Activated T-helper 1 cell treated with anti-CD3 and anti-CD28 coated beads, Interleukin-12 subunit alpha, Interleukin-12 subunit beta, Interleukin-2, Interleukin-4 antibody, amounts not matched to agents 30 ng/mL and 10 ng/mL and 1 ng/mL, durations not matched to agents 14 hours and 24 hours and 36 hours (primary cell): ENCODE data around the gene PHKA2. TPM values are rescaled to one million over a fixed set of nuclear protein-coding genes. Genes with fewer than 3 reads are reported as not detected.
A peak's percentile ranks its signal among the peaks of the same experiment; 100 is the strongest.

Experiments
- DNase-seq: peaks from one replicate; pipeline ENCODE4 v3.0.0; 2021; ENCODE audit warnings: low spot score
- H3K27ac Mint-ChIP-seq: one replicate; pipeline ENCODE4 v1.8.0; 2021; ENCODE audit warnings: mild to moderate bottlenecking, mixed read lengths
- H3K27me3 Mint-ChIP-seq: one replicate; pipeline ENCODE4 v1.8.0; 2022; ENCODE audit warnings: mild to moderate bottlenecking, moderate library complexity, mixed read lengths; ENCODE audit not compliant: insufficient read depth
- H3K36me3 Mint-ChIP-seq: one replicate; pipeline ENCODE4 v1.8.0; 2021; ENCODE audit warnings: low read depth, mixed read lengths
- H3K4me1 Mint-ChIP-seq: one replicate; pipeline ENCODE4 v1.8.0; 2021; ENCODE audit warnings: low read depth, mixed read lengths
- H3K4me3 Mint-ChIP-seq: one replicate; pipeline ENCODE4 v1.8.0; 2021; ENCODE audit warnings: mild to moderate bottlenecking, moderate library complexity, mixed read lengths
- H3K9me3 Mint-ChIP-seq: one replicate; pipeline ENCODE4 v1.8.0; 2021; ENCODE audit warnings: mixed read lengths
- intact Hi-C: fragments of 100-400 bp; cut with micrococcal nuclease; formaldehyde crosslinking; loops from one replicate; pipeline ENCODE4 v1.15.1; 2024
- total RNA-seq: library from RNA; stranded (reverse); gene quantifications from 2 replicates; pipeline ENCODE4 v1.2.3, GENCODE V29; 2022

The PHKA2 gene
- total RNA-seq, 1 donor from 2014 or later = 20.3 TPM

GRCh38 chrX:18889346-18890048 is 94.4 kb downstream of the PHKA2 start:
- H3K9me3 Mint-ChIP-seq = no peaks in the 10 kb centered on the region
- intact Hi-C loops = no loop called here

DNA sequence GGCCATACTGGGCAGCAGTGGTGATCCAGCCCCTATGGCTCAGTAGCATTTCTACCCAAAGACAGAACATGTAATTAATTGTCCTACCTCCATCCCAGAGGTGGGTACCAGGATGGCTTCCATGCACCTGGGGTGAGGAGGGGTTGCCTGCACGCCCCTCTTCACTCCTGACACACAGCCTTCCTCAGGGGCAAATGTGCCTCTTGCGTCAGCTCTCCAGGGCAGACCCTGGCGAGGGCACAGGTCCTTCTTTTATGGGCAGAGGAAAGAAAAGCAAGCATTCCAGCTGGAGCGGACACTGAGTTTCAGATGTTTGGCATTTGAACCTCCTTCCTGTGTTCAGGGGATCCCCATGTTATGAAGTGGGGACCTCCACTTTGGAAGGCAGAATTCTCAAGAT is 95.6 kb downstream of the PHKA2 start:
- intact Hi-C loops = no loop called here
- Mint-ChIP-seq H3K4me1 (peaks cover 19% of the 10 kb centered on the region), H3K27me3 (peaks cover 2% of the 10 kb centered on the region), H3K9me3 (no peaks in the 10 kb centered on the region), H3K4me3 (no peak overlapping the region), H3K36me3 (peaks cover 3% of the 10 kb centered on the region), H3K27ac (no peak overlapping the region)
- no peak for DNase-seq

More at GRCh38 chrX:18889346-18890048, 94.4 kb downstream of the PHKA2 start:
- H3K27ac Mint-ChIP-seq = no peak overlapping the region
- peaks cover 3% of the 10 kb centered on the region for H3K36me3 Mint-ChIP-seq
- H3K4me3 Mint-ChIP-seq = no peak overlapping the region
- H3K27me3 Mint-ChIP-seq = peaks cover 2% of the 10 kb centered on the region
- peaks cover 19% of the 10 kb centered on the region for H3K4me1 Mint-ChIP-seq
- DNase-seq = no peak

- Mint-ChIP-seq H3K27me3 (peaks cover 2% of the 10 kb centered on the region), H3K36me3 (peaks cover 3% of the 10 kb centered on the region), H3K27ac (no peak overlapping the region), H3K4me1 (peaks cover 19% of the 10 kb centered on the region), H3K9me3 (no peaks in the 10 kb centered on the region), H3K4me3 (no peak overlapping the region)
- intact Hi-C loops = loop anchor here (2.0 kb wide), 1 partner anchor 463 kb away; the partner anchor contains the start of gene CDKL5
- no peak for DNase-seq
Observed at GRCh38 chrX:18887825-18888212, 96.1 kb downstream of the PHKA2 start.

DNA sequence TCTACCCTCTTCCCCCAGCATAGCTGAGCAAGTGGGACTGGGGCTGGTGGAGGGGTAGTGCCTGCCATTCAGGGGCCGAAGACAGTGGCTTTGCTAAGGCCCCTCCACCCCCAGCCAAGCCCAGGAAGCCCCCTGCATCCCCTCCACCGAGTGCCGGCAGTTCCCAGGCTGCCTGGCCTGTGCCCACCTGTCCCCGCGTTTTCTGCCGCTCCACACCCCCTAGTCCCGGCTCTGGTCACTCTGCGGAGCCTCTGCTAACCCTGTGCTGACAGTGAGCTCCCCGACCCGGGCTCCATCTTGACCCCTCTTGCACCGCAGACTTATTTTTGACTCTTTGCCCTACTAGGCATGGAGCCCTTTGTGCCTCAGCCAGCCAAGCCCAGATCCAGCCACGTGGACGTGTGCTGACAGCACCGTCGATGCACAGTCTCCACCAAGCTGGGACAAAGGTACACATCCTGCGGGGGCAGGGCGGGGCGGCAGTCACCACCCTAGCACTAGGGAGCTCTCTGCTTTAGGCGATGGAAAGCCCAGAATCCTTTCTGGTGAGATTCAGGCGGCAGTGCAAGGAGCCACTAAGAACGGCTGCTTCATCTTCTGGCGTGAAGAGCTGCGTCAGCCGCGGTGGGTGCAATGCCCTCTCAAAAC is 96.6 kb downstream of the PHKA2 start:
- Mint-ChIP-seq H3K4me1 (peaks cover 19% of the 10 kb centered on the region), H3K36me3 (peaks cover 3% of the 10 kb centered on the region), H3K9me3 (no peaks in the 10 kb centered on the region), H3K27ac (peak overlapping the region; percentile 85), H3K4me3 (no peak overlapping the region), H3K27me3 (peaks cover 2% of the 10 kb centered on the region)
- intact Hi-C loops = loop anchor here (2.0 kb wide), 1 partner anchor 462 kb away; the partner anchor contains the start of gene CDKL5
- no peak for DNase-seq

- H3K36me3 Mint-ChIP-seq = peaks cover 3% of the 10 kb centered on the region
- peaks cover 19% of the 10 kb centered on the region for H3K4me1 Mint-ChIP-seq
- H3K9me3 Mint-ChIP-seq = no peaks in the 10 kb centered on the region
- peak overlapping the region; percentile 85 for H3K4me3 Mint-ChIP-seq
- intact Hi-C loops = loop anchor here (1.0 to 2.0 kb wide), 4 partner anchors 99 to 495 kb away; partner anchors contain the start of gene CDKL5
- H3K27ac Mint-ChIP-seq = peak overlapping the region; percentile 85
- peaks cover 2% of the 10 kb centered on the region for H3K27me3 Mint-ChIP-seq
- DNase-seq = peak; percentile 12
Observed at GRCh38 chrX:18886344-18887161, 97.4 kb downstream of the PHKA2 start.

DNA sequence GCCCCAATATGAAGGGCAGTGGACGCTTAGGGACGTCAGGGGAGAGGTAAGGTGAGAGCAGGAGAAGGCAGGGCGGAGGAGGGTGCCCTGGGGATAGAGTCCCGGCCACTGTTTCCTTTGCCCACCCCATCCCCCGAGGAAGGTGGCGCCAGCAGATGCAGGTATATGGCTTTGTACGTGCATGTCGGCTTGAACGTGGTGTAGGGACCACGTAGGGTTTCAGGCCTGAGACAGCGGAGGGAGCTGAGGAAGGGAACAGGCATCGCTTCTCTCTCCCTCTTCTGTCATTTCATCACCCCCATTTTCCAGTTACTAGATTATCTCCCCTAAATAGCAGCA is 97.9 kb downstream of the PHKA2 start:
- Mint-ChIP-seq H3K36me3 (peaks cover 3% of the 10 kb centered on the region), H3K4me3 (peak overlapping the region; percentile 85), H3K27me3 (peaks cover 2% of the 10 kb centered on the region), H3K4me1 (peaks cover 19% of the 10 kb centered on the region), H3K27ac (peak overlapping the region; percentile 85), H3K9me3 (no peaks in the 10 kb centered on the region)
- intact Hi-C loops = loop anchor here (1.0 to 2.0 kb wide), 4 partner anchors 99 to 495 kb away; partner anchors contain the start of gene CDKL5
- DNase-seq = no peak

GRCh38 chrX:18885328-18886004 is 98.4 kb downstream of the PHKA2 start:
- Mint-ChIP-seq H3K4me1 (peaks cover 19% of the 10 kb centered on the region), H3K27me3 (peaks cover 2% of the 10 kb centered on the region), H3K4me3 (peak overlapping the region; percentile 85), H3K9me3 (no peaks in the 10 kb centered on the region), H3K36me3 (peaks cover 3% of the 10 kb centered on the region), H3K27ac (peak overlapping the region; percentile 85)
- no peak for DNase-seq
- intact Hi-C loops = loop anchor here (1.0 to 2.0 kb wide), 4 partner anchors 100 to 494 kb away; partner anchors contain the start of gene CDKL5

GRCh38 chrX:18884916-18885315 is 99.0 kb downstream of the PHKA2 start:
- Mint-ChIP-seq H3K36me3 (peaks cover 3% of the 10 kb centered on the region), H3K27ac (no peak overlapping the region), H3K27me3 (peaks cover 2% of the 10 kb centered on the region), H3K9me3 (no peaks in the 10 kb centered on the region), H3K4me3 (no peak overlapping the region), H3K4me1 (peaks cover 19% of the 10 kb centered on the region)
- DNase-seq = no peak
- intact Hi-C loops = no loop called here

DNA sequence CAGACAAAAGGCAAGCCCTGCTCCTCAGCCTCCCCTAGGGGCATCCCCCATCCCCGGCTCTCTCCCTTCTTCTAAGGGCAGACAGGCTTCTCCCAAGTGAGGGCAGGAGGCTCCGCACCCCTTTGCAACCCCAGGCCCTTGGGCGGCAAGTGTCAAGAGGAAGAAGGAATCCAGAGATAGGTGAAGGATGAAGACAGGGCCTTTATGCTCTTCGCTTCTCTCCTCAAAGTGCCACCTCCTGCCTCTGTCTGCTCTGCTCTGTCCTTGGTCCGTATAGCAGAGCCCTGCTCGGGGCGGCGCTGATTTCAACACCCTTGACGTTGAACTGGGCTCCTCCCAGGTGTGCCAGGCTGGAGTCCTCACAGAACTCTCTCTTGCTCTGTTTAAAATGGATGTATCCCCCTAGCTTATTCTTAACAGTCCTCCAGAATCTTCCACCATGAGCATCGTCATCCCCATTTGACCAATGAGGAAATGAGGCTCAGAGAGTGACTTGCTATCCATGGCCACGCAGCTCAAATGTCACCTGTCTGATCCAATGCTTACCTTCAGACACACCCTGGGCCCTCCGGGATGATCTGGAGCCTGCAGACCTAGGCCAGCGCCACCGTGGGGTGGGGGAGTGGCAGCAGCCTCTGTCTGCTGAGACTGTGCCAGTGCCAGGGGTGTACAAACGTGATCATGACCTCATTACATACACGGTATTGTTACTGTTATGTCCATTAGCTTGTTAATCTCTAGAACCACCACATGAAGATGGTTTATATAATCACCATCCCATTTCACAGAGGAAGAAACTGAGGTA is 99.8 kb downstream of the PHKA2 start:
- no peak overlapping the region for H3K27ac Mint-ChIP-seq
- intact Hi-C loops = no loop called here
- H3K27me3 Mint-ChIP-seq = peaks cover 2% of the 10 kb centered on the region
- no peak for DNase-seq
- peaks cover 19% of the 10 kb centered on the region for H3K4me1 Mint-ChIP-seq
- H3K4me3 Mint-ChIP-seq = no peak overlapping the region
- H3K9me3 Mint-ChIP-seq = no peaks in the 10 kb centered on the region
- H3K36me3 Mint-ChIP-seq = peaks cover 3% of the 10 kb centered on the region

DNA sequence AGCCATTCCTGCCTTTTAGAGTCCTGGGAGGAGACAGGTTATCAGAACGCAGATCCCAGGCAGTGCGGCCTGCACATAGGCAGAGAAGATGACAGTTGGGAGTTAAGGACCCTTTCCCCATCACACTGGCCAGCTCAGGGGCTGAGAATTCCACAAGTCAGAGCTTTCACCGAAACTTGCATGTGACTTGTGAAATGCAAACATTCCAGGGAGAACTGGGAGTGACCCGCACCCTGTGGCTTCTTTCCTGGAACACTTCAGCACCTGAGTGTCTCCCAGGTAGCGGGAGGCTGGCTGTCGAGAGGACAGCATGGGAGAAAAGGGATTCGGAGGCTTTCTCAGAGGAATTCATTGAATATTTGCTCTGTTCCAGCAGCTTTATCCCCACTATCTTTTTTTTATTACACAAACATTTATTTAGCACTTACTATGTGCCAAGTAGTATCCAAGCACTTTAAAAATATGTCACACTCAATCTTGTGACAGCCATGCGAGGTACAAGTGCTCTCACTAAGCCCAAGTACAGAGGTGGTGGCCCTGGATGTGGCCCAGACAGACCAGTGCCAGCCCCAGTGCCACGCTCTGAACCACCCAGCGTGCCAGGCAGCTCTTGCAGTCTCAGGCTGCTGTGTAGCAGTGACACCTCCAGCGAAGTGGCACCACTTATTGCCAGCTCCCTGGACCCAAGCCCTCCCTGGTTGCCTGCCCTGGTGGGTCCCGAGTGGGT is 100.5 kb downstream of the PHKA2 start:
- DNase-seq = no peak
- Mint-ChIP-seq H3K9me3 (no peaks in the 10 kb centered on the region), H3K27ac (no peak overlapping the region), H3K36me3 (peaks cover 3% of the 10 kb centered on the region), H3K4me3 (no peak overlapping the region), H3K4me1 (peaks cover 19% of the 10 kb centered on the region), H3K27me3 (peaks cover 2% of the 10 kb centered on the region)
- intact Hi-C loops = no loop called here

GRCh38 chrX:18879144-18879543 is 104.8 kb downstream of the PHKA2 start:
- H3K27ac Mint-ChIP-seq = no peak overlapping the region
- H3K4me3 Mint-ChIP-seq = no peak overlapping the region
- intact Hi-C loops = no loop called here
- no peaks in the 10 kb centered on the region for H3K27me3 Mint-ChIP-seq
- H3K36me3 Mint-ChIP-seq = no peaks in the 10 kb centered on the region
- no peaks in the 10 kb centered on the region for H3K9me3 Mint-ChIP-seq
- DNase-seq = no peak
- no peaks in the 10 kb centered on the region for H3K4me1 Mint-ChIP-seq
